Smooth muscle cell (in vitro differentiated cells): ENCODE results near the gene CHRNE. TPM values are rescaled to one million over a fixed set of nuclear protein-coding genes. Genes with fewer than 3 reads are reported as not detected.

Experiments used
- DNase-seq: peaks from one replicate; lab custom pipeline; 2025; ENCODE audit not compliant: unreplicated experiment; lab: John Stamatoyannopoulos, UW
- H2AFZ ChIP-seq: fragments of 200-600 bp; sonication (generic); 2 replicates; pipeline ENCODE4 v1.6.0; 2016; ENCODE audit warnings: antibody characterized with exemption, low read depth, mild to moderate bottlenecking
- H3F3A ChIP-seq: fragments of 200-600 bp; sonication (generic); 2 replicates; pipeline ENCODE4 v1.6.0; 2017; ENCODE audit warnings: antibody characterized with exemption, low read depth
- H3K27ac ChIP-seq: fragments of 200-600 bp; sonication (generic); 2 replicates; pipeline ENCODE4 v1.5.1; 2016; ENCODE audit warnings: low read depth, mild to moderate bottlenecking
- H3K27me3 ChIP-seq: fragments of 200-600 bp; sonication (generic); 2 replicates; pipeline ENCODE4 v1.6.1; 2016; ENCODE audit warnings: low read depth, mild to moderate bottlenecking
- H3K36me3 ChIP-seq: fragments of 200-600 bp; sonication (generic); 2 replicates; pipeline ENCODE4 v1.5.1; 2016; ENCODE audit warnings: low read depth
- H3K4me1 ChIP-seq: fragments of 200-600 bp; sonication (generic); 2 replicates; pipeline ENCODE4 v1.5.1; 2016; ENCODE audit warnings: low read depth
- H3K4me2 ChIP-seq: fragments of 200-600 bp; sonication (generic); 2 replicates; pipeline ENCODE4 v1.6.0; 2016; ENCODE audit warnings: mild to moderate bottlenecking
- H3K4me3 ChIP-seq: fragments of 200-600 bp; sonication (generic); 2 replicates; pipeline ENCODE4 v1.5.1; 2016; ENCODE audit warnings: mild to moderate bottlenecking
- H3K79me2 ChIP-seq: fragments of 200-600 bp; sonication (generic); 2 replicates; pipeline ENCODE4 v1.6.0; 2016; ENCODE audit warnings: low read depth, mild to moderate bottlenecking
- H3K9ac ChIP-seq: fragments of 200-600 bp; sonication (generic); 2 replicates; pipeline ENCODE4 v1.6.0; 2016; ENCODE audit warnings: low read depth
- H3K9me3 ChIP-seq: fragments of 200-600 bp; sonication (generic); replicated peaks from 2 replicates; pipeline ENCODE4 v1.5.1; 2016; ENCODE audit warnings: low read depth
- H4K20me1 ChIP-seq: fragments of 200-600 bp; sonication (generic); 2 replicates; pipeline ENCODE4 v1.6.0; 2016; ENCODE audit warnings: low read depth
- CTCF ChIP-seq: fragments of 200-600 bp; sonication (generic); IDR thresholded peaks from 2 replicates; pipeline ENCODE4 v1.5.1; 2017; ENCODE audit warnings: borderline replicate concordance, mild to moderate bottlenecking, antibody characterized with exemption; ENCODE audit not compliant: insufficient read depth, poor library complexity, severe bottlenecking
- WGBS: methylation state at CpG from one replicate; pipeline ENCODE4 v1.1.7; 2016; ENCODE audit warnings: low lambda C conversion rate; 5-methylcytosine and 5-hydroxymethylcytosine counted together
- polyA plus RNA-seq: library from polyadenylated mRNA; unstranded; fragments of >200 nt; fragmentation: Nextera tagmentation; extraction: Ambion mirVana; gene quantifications from 2 replicates; pipeline ENCODE4 v1.2.1, GENCODE V29; 2016
- total RNA-seq: library from RNA; depleted of rRNA; stranded (reverse); fragments of >200 nt; gene quantifications from 2 replicates; pipeline ENCODE4 v1.2.3, GENCODE V29; 2014

Gene CHRNE
- total and polyA plus RNA-seq, 2 experiments from 2014 or later = 1.7 to 2.7 TPM

DNA sequence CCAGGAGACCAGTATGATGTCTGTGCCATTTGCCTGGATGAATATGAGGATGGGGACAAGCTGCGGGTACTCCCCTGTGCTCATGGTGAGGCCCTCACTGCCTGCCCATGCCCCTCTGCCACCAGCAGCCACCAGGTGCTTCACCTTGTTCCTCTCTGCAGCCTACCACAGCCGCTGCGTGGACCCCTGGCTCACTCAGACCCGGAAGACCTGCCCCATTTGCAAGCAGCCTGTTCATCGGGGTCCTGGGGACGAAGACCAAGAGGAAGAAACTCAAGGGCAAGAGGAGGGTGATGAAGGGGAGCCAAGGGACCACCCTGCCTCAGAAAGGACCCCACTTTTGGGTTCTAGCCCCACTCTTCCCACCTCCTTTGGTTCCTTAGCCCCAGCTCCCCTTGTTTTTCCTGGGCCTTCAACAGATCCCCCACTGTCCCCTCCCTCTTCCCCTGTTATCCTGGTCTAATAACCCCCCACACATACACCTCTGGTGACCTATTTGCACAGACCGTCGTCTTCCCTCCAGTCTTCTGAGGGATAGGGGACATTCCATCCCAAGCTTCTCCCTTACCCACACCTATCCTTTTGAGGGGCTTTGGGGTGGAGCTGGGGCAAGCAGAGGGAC is 41.8 kb upstream of the CHRNE start:
- peaks cover 40% of the 10 kb centered on the region for H4K20me1 ChIP-seq
- no peaks in the 10 kb centered on the region for H3K27me3 ChIP-seq
- H3K9ac ChIP-seq = peak overlapping the region; percentile 79
- H2AFZ ChIP-seq = no peak overlapping the region
- peak overlapping the region; percentile 45 for H3K4me2 ChIP-seq
- no peak overlapping the region for H3K4me3 ChIP-seq
- WGBS = 81% methylated on average over 8 of the region's 8 CpGs
- no peaks in the 10 kb centered on the region for H3K36me3 ChIP-seq
- H3K4me1 ChIP-seq = peaks cover 20% of the 10 kb centered on the region
- no peaks in the 10 kb centered on the region for H3K9me3 ChIP-seq
- H3K27ac ChIP-seq = peak overlapping the region; percentile 96
- peaks cover 42% of the 10 kb centered on the region for H3F3A ChIP-seq
- TF ChIP-seq CTCF = no peak
- peaks cover 67% of the 10 kb centered on the region for H3K79me2 ChIP-seq
- DNase-seq = no peak

GRCh38 chr17:4944163-4944553 is 41.3 kb upstream of the CHRNE start:
- Histone ChIP-seq H3K4me1 (peaks cover 20% of the 10 kb centered on the region), H2AFZ (no peak overlapping the region), H4K20me1 (peaks cover 40% of the 10 kb centered on the region), H3K9ac (peak overlapping the region; percentile 79), H3K27me3 (no peaks in the 10 kb centered on the region), H3K27ac (peak overlapping the region; percentile 96), H3K9me3 (no peaks in the 10 kb centered on the region), H3F3A (peaks cover 42% of the 10 kb centered on the region), H3K79me2 (peaks cover 67% of the 10 kb centered on the region), H3K4me2 (no peak overlapping the region), H3K4me3 (no peak overlapping the region), H3K36me3 (no peaks in the 10 kb centered on the region)
- no peak for DNase-seq
- no peak for TF ChIP-seq CTCF
- 71% methylated on average over 3 of the region's 3 CpGs for WGBS

- H3K27ac ChIP-seq = peak overlapping the region; percentile 96
- no peaks in the 10 kb centered on the region for H3K36me3 ChIP-seq
- no peak overlapping the region for H2AFZ ChIP-seq
- H3K79me2 ChIP-seq = peaks cover 75% of the 10 kb centered on the region
- H3K4me3 ChIP-seq = no peak overlapping the region
- no peak overlapping the region for H3K4me2 ChIP-seq
- peaks cover 40% of the 10 kb centered on the region for H4K20me1 ChIP-seq
- H3K9ac ChIP-seq = no peak overlapping the region
- no peak for DNase-seq
- H3K4me1 ChIP-seq = peaks cover 25% of the 10 kb centered on the region
- WGBS = 83% methylated on average over 13 of the region's 13 CpGs
- no peak for TF ChIP-seq CTCF
- H3F3A ChIP-seq = peaks cover 40% of the 10 kb centered on the region
- no peaks in the 10 kb centered on the region for H3K9me3 ChIP-seq
- no peaks in the 10 kb centered on the region for H3K27me3 ChIP-seq
Measured at GRCh38 chr17:4942760-4943508, 40.0 kb upstream of the CHRNE start.
